ENCODE results near the gene SYT15.

GRCh38 chr10:46530249-46531186 lies 48.4 kb upstream of the SYT15 start:
- TF ChIP-seq CTCF (conservative IDR thresholded peaks at IDR 0.05) (no peak), ZFX (IDR thresholded peaks at IDR 0.05) (no peak)
